ENCODE data around the gene GABRD. TPM values are rescaled to one million over a fixed set of nuclear protein-coding genes. Genes with fewer than 3 reads are reported as not detected.

GABRD gene
- total RNA-seq, 3 donors from 2014 or later (not counting 1 experiment from before 2014, with no cell fraction given), result 0.19 to 0.33 TPM; not detected in 1

GRCh38 chr1:2073382-2074230 lies 54.5 kb downstream of the GABRD start:
- Histone ChIP-seq H3K4me1 (ENCODE audit: control insufficient read depth, insufficient read depth, low read length) (no peaks in the 10 kb centered on the region), H3K36me3 (ENCODE audit: control insufficient read depth, insufficient read depth, low read length) (no peaks in the 10 kb centered on the region), H3K4me3 (ENCODE audit: low read length) (no peak overlapping the region), H3K9me3 (ENCODE audit: control insufficient read depth, insufficient read depth, low read length) (peaks cover 17% of the 10 kb centered on the region), H3K27ac (ENCODE audit: low read length) (no peak overlapping the region), H3K27me3 (ENCODE audit: control insufficient read depth, insufficient read depth, low read length) (no peaks in the 10 kb centered on the region)
- Mint-ChIP-seq H3K36me3 (peaks cover 17% of the 10 kb centered on the region), H3K9me3 (peaks cover 4 to 11% of the 10 kb centered on the region in 2 donors), H3K27ac (no peak overlapping the region), H3K4me1 (peaks cover 4 to 10% of the 10 kb centered on the region in 2 donors), H3K4me3 (no peak overlapping the region), H3K27me3 (ENCODE audit: low read depth in 2 of 2) (no peaks in the 10 kb centered on the region)
- no peak for TF ChIP-seq CTCF (IDR thresholded peaks at IDR 0.05)
- intact Hi-C loops (cut with micrococcal nuclease), result no loop called here
- DNase-seq, result no peak
- ATAC-seq, result no peak
- 96% methylated on average over 59 of the region's 59 CpGs for WGBS (ENCODE audit: insufficient coverage)

- no peak for TF ChIP-seq CTCF (IDR thresholded peaks at IDR 0.05)
- Histone ChIP-seq H3K4me3 (ENCODE audit: low read length) (no peak overlapping the region), H3K27ac (ENCODE audit: low read length) (no peak overlapping the region), H3K36me3 (ENCODE audit: control insufficient read depth, insufficient read depth, low read length) (no peaks in the 10 kb centered on the region), H3K4me1 (ENCODE audit: control insufficient read depth, insufficient read depth, low read length) (peaks cover 2% of the 10 kb centered on the region), H3K27me3 (ENCODE audit: control insufficient read depth, insufficient read depth, low read length) (no peaks in the 10 kb centered on the region), H3K9me3 (ENCODE audit: control insufficient read depth, insufficient read depth, low read length) (peaks cover 19% of the 10 kb centered on the region)
- Mint-ChIP-seq H3K27me3 (ENCODE audit: low read depth in 2 of 2) (no peaks in the 10 kb centered on the region), H3K4me3 (no peak overlapping the region), H3K9me3 (peaks cover 4 to 13% of the 10 kb centered on the region in 2 donors), H3K36me3 (peaks cover 21% of the 10 kb centered on the region), H3K27ac (no peak overlapping the region), H3K4me1 (peaks cover 4 to 10% of the 10 kb centered on the region in 2 donors)
- DNase-seq (no peak), ATAC-seq (no peak)
- intact Hi-C loops (cut with micrococcal nuclease), result no loop called here
- WGBS (ENCODE audit: insufficient coverage), result 97% methylated on average over 18 of the region's 19 CpGs
Observed at GRCh38 chr1:2074396-2074795, 55.3 kb downstream of the GABRD start.

DNA sequence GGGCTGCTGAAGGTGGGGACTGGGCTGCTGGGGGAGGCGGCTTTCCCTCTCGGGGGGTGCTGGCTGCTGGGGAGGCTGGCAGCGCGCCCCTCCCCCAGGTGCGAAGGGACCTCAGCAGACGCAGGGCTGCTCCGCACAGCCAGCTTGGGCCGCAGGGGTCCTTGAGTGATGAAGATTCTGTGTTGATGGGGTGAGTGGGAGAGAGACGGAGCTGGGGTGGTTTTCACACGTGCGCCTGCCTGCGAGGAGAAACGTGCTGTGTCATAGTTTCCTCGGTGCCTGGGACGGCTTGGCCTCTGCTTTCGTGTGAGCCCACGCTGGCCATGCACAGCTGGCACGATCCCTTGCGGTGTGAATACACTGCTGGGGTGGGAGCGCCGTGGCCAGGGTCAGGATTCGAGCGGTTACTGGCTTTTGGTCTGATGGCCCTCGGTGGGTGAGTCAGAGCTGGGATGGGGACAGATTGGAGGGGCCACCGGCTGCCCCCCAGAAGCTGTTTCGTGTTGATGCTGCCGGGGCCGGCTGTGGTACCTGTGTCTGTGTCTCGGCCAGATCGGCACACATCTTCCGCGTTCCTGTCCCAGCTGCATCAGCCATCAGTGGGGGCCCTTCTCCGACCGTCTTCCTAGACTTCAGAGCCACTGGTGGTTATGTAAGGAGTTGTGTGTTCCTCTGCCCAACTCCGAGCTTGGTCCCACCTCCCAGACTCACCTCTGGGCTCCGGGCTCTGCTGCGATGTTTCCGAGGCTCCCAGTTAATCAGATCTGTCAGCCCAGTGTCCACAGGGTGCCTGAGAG lies 56.0 kb downstream of the GABRD start:
- 83% methylated on average over 38 of the region's 38 CpGs for WGBS (ENCODE audit: insufficient coverage)
- Histone ChIP-seq H3K4me1 (ENCODE audit: control insufficient read depth, insufficient read depth, low read length) (peaks cover 9% of the 10 kb centered on the region), H3K27me3 (ENCODE audit: control insufficient read depth, insufficient read depth, low read length) (no peaks in the 10 kb centered on the region), H3K27ac (ENCODE audit: low read length) (no peak overlapping the region), H3K4me3 (ENCODE audit: low read length) (no peak overlapping the region), H3K9me3 (ENCODE audit: control insufficient read depth, insufficient read depth, low read length) (peaks cover 19% of the 10 kb centered on the region), H3K36me3 (ENCODE audit: control insufficient read depth, insufficient read depth, low read length) (no peaks in the 10 kb centered on the region)
- no peak for DNase-seq
- H3K27me3 Mint-ChIP-seq (ENCODE audit: low read depth in 2 of 2), result no peaks in the 10 kb centered on the region
- peaks cover 4 to 13% of the 10 kb centered on the region in 2 donors for H3K9me3 Mint-ChIP-seq
- no peak for ATAC-seq
- H3K4me1 Mint-ChIP-seq, result peaks cover 4 to 14% of the 10 kb centered on the region in 2 donors
- H3K36me3 Mint-ChIP-seq, result peaks cover 21% of the 10 kb centered on the region
- intact Hi-C loops (cut with micrococcal nuclease), result no loop called here
- H3K27ac Mint-ChIP-seq, result no peak overlapping the region
- no peak overlapping the region for H3K4me3 Mint-ChIP-seq
- no peak for TF ChIP-seq CTCF (IDR thresholded peaks at IDR 0.05)

All from natural killer cell (primary cell).